ENCODE data around the gene ADCY3.
A peak's percentile ranks its signal among the peaks of the same experiment; 100 is the strongest.
"Not testable (repeated sequence)": the region's sequence is repeated elsewhere in the genome, so short reads cannot be mapped to it uniquely, and the experiment has no call there.

The ADCY3 gene

DNA sequence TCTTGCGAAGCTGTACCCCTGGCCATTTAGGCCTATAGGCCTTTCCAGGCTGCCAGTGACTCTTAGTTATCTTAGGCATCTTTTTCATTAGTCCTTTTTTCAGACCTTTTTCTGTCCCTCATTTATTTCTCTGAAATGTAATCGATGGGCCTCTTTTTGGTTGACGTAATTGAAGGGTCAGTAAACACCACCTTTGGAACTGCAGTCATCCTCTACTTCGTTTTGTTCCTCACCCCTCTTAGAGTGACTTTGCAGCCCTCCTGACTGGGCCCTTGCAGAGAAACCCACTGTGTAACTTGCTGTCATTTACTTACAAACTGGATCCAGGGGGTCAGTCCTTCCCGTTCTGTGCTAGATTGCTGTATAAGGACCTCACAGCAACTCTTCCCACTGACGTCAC, 103.6 kb downstream of the ADCY3 start:
- no peak for DNase-seq (ENCODE audit: low read depth in 2 of 2, low spot score in 1 of 2)

DNA sequence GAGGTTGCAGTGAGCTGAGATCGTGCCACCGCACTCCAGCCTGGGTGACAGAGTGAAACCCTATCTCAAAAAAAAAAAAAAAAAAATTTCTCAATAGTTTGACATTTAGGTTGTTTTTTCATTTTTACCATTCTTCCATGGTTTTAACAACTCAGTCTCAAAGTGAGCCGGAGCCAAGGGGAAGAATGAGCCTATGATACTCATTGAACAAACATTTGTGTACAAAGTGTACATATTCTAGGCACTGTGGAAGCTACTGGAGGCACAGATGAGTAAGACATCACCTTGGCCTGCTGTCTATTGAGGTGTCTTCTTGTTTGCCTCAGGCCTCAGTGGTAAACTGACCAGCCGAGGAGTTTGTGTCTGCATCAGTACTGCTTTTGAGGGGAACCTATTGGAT, 104.9 kb downstream of the ADCY3 start:
- DNase-seq (ENCODE audit: low read depth in 2 of 2, low spot score in 1 of 2), result no peak

GRCh38 chr2:24814516-24814915, 105.5 kb downstream of the ADCY3 start:
- no peak for DNase-seq (ENCODE audit: low read depth in 2 of 2, low spot score in 1 of 2)

- DNase-seq (ENCODE audit: low read depth in 2 of 2, low spot score in 1 of 2), result no peak
Observed at GRCh38 chr2:24813691-24814137, 106.3 kb downstream of the ADCY3 start.

GRCh38 chr2:24809316-24810007, 110.6 kb downstream of the ADCY3 start:
- no peak for DNase-seq (ENCODE audit: low read depth in 2 of 2, low spot score in 1 of 2)

DNA sequence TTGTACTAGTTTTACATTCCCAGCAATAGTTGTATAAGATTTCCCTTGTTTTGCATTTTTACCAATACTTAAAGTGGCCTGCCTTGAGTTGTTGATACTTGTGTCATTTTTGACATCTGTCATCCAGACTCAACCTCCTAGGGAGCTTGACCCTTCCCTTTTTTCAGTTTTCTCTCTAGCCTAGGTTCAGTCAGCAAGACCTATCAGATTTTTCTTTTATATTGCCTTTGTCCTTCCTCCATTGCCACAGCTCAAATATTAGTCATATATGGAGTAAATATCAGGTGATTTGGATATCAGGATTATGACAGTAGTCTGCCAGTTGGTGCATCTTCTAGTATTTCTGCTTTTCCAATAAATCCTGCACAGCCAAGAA, 113.4 kb downstream of the ADCY3 start:
- DNase-seq (ENCODE audit: low read depth in 2 of 2, low spot score in 1 of 2), result no peak

- not testable (repeated sequence) for DNase-seq (ENCODE audit: low read depth in 2 of 2, low spot score in 1 of 2)
Observed at GRCh38 chr2:24805811-24806660, 114.0 kb downstream of the ADCY3 start.

- not testable (repeated sequence) for DNase-seq (ENCODE audit: low read depth in 2 of 2, low spot score in 1 of 2)
Observed at GRCh38 chr2:24800487-24800886, 119.5 kb downstream of the ADCY3 start.

DNA sequence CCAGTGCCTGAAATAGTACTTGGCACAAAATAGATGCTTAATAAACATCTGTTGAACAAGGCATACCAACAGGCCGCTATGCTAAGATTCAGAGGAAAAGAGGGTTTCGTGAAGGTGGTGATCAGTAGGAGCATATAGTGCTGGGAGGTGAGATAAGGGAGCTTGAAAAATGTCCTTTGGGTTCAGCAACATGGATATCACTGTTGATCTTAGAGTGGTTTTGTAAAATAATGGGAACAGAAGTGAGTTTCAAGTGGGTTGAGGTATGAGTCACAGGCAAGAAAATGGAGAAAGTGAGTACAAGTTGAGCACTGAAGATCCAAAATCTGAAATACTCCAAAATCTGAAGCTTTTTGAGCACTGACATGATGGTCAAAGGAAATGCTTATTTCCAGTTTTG, 122.4 kb downstream of the ADCY3 start:
- DNase-seq (ENCODE audit: low read depth in 2 of 2, low spot score in 1 of 2), result no peak

- no peak for DNase-seq (ENCODE audit: low read depth in 2 of 2, low spot score in 1 of 2)
Observed at GRCh38 chr2:24793761-24794435, 126.1 kb downstream of the ADCY3 start.

DNA sequence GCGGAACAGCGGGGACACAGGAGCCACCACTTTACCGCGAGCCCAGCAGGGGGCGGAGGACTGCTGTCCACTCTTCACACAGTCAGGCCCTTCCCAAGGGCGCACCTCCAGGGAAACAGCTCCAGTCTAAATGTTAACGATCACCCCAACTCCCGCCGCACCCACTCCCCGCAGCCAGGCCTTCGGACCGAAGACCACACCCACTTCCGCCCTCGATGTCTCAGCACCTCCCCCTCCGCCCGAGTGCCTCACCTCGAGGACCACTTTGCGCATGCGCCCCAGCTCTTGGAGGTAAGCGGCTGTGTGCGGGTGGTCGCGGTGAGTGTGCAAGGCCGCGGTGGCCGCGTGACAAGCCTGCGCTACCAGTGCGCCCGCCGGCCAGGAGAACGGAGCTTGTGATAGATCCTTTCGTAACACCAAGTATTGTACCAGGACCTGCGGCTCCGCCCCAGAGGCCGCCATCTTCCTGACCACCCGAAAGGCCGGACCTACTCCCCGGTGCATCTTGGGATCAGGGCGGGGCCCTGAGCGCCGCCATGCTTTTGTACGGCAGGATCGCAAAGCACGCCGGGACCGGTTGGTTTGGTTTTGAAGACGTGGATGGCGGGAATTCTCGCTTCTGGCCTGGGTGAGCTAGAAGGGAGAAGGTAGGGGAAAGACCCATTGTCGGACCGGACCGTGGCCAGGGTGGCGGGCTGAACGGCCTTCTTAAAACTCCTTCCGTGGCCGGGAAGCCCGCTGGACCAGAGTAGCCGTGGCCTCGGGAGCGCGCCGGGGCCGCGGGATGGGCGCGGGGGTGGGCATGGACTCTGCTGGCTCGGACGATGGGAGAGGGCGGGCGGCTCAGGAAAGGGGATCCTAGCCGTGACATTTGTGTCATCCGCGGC, 126.9 kb downstream of the ADCY3 start, which contains the start of the genes CENPO and PTRHD1:
Gene CENPO (plus strand): TSS at position 552 of the 887 bp plus-strand sequence. CDS start 495 bp downstream, outside the sequence.
Gene PTRHD1 (minus strand): TSS at position 518 of the 887 bp plus-strand sequence. CDS start 14 bp downstream, at position 504.
- DNase-seq (ENCODE audit: low read depth in 2 of 2, low spot score in 1 of 2), result peak; percentile 88 to 89

DNA sequence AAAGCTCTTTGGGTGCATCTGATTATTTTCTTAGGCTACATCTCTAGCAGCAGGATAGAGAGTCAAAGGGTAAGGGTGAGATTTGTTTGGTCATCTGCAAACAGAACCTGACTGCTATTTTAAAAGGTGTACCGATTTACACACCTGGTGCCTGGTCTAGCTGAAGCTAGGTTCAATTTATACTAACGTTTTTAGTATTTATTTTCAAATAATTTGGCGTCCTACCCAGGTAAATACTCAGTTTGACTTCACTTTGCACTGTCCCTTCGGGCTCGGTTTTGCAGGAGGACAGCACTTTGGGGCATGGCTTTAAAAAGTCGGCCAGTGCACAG, 127.5 kb downstream of the ADCY3 start:
- DNase-seq (ENCODE audit: low read depth in 2 of 2, low spot score in 1 of 2), result no peak

DNA sequence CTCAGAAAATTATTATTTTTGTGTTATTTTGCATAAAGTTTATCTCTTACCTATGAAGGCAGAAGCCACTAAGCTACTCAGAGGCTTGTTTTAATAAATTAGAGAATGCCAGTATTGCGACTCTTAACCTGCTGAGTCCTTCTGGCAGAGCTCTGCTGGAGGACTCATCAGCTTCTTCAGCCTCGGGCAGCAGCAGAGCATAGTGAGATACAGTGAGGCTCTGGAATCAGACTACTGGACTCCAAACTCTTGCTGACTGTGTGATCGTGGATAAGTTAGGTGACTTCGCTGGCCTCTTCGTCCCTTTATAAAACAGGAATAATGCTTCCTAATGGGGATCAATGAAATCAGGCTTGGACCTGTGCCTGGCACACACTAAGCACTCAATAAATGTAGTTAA, 128.6 kb downstream of the ADCY3 start:
- DNase-seq (ENCODE audit: low read depth in 2 of 2, low spot score in 1 of 2), result no peak

DNA sequence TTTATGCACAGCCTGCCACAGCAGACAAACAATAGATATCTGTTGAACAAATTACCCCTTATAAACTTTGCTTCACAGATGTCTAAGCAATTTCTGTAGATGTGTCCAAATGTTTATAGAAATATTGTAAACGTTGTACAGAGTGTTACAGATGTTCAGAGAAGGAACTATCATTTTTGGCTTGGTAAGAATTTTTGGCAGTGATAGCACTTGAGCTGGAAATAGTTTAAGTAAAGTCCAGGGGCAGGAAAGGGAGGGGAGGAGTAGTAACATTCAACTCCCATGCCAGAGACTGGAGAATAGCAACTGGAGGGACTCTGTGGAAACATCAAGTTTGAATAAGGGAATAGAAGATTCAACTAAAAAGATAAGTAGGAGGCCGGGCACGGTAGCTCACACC, 131.2 kb downstream of the ADCY3 start:
- DNase-seq (ENCODE audit: low read depth in 2 of 2, low spot score in 1 of 2), result no peak

GRCh38 chr2:24787532-24787931, 132.5 kb downstream of the ADCY3 start:
- DNase-seq (ENCODE audit: low read depth in 2 of 2, low spot score in 1 of 2), result no peak

DNA sequence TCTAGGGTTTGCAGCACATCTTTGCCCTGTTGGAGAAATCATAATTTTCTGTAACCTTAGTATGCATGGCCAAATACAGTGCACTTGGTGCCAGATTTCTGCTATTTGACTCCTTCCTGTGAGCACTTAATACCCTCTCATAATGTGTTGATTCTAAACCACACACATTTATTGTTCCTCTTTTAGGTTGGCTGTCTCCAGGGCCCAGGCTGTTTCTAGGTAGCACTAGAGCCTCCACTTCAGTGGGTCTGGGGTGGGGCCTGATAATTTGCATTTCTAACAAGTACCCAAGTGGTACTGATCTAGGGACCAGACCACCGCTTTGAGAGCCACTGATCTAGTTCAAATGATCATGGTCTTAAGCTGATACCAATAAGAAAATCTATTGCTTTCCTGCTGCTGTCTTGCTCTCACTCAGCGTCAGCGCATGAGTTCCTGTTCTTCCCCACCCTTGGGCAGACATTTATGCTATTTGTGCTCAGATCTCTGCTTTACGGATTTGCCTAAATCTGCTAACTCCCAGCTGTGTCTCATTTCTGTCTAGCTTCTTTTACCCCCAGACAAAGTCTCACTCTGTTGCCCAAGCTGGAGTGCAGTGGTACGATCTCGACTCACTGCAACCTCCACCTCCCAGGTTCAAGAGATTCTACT, 134.2 kb downstream of the ADCY3 start:
- DNase-seq (ENCODE audit: low read depth in 2 of 2, low spot score in 1 of 2), result no peak

- no peak for DNase-seq (ENCODE audit: low read depth in 2 of 2, low spot score in 1 of 2)
Observed at GRCh38 chr2:24783641-24784040, 136.4 kb downstream of the ADCY3 start.

- DNase-seq (ENCODE audit: low read depth in 2 of 2, low spot score in 1 of 2), result no peak
Observed at GRCh38 chr2:24779116-24779515, 140.9 kb downstream of the ADCY3 start.

DNA sequence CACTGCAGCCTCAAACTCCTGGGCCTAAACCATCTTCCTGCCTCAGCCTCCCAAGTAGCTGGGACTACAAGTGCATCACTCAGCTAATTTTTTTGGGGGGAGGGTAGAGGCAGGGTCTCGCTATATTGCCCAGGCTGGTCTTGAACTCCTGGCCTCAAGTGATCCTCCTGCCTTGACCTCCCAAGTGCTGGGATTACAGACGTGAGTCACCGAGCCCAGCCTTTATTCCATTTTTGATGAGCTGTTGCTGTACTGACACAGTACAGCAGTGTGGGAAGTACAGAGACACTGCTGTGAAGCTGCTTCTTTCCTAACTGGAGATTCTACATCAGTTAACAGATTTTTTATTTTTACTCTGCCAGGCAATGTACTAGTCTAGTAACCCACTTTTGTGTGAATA, 145.7 kb downstream of the ADCY3 start:
- no peak for DNase-seq (ENCODE audit: low read depth in 2 of 2, low spot score in 1 of 2)

All from stimulated activated CD8-positive, alpha-beta memory T cell treated with anti-CD3 and anti-CD28 coated beads, Interleukin-4, amount 100 ng/mL, for 4 hours (primary cell).